ENCODE measurements around the gene OR2D2.
"Not testable (repeated sequence)": the region's sequence is repeated elsewhere in the genome, so short reads cannot be mapped to it uniquely, and the experiment has no call there.

Gene OR2D2

DNA sequence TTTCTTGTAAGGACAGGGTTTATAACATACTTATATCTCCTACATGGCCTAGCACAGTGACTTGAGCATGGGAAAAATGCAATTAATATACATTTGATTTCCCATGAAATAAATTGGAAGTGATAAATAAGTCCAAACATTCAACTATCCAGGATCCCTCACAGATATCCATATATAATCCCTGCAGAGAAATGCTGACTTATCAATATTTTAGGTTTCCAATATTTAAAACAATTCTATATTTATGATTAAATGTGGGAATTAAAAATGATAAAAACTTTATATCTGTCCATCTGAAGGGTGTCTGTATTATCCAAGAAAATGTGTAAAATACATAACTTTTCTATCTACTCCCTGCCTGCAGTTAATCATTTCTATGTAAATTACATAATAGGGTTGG, 9.5 kb downstream of the OR2D2 start:
- peaks cover 18% of the 10 kb centered on the region for H3K27me3 ChIP-seq (ENCODE audit: insufficient read depth, low read length)

DNA sequence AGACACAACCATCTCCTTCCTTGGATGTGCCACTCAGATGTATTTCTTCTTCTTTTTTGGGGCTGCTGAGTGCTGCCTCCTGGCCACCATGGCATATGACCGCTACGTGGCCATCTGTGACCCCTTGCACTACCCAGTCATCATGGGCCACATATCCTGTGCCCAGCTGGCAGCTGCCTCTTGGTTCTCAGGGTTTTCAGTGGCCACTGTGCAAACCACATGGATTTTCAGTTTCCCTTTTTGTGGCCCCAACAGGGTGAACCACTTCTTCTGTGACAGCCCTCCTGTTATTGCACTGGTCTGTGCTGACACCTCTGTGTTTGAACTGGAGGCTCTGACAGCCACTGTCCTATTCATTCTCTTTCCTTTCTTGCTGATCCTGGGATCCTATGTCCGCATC, 15.4 kb downstream of the OR2D2 start:
- H2AFZ ChIP-seq (ENCODE audit: low read length, unreplicated experiment): no peak overlapping the region
- no peak overlapping the region for H3K27ac ChIP-seq (ENCODE audit: low read depth, low read length)
- H3K36me3 ChIP-seq (ENCODE audit: insufficient read depth, low read length): no peaks in the 10 kb centered on the region
- no peaks in the 10 kb centered on the region for H3K79me2 ChIP-seq (ENCODE audit: control insufficient read depth, insufficient read depth, low read length, unreplicated experiment)
- no peaks in the 10 kb centered on the region for H3K4me1 ChIP-seq (ENCODE audit: control insufficient read depth, insufficient read depth, low read length, unreplicated experiment)
- H3K27me3 ChIP-seq (ENCODE audit: insufficient read depth, low read length): peaks cover 5% of the 10 kb centered on the region; the same call in 1 of the 2 replicates
- H3K4me3 ChIP-seq (ENCODE audit: low read depth, low read length): no peak overlapping the region

More for the DNA sequence above, 9.5 kb downstream of the OR2D2 start:
- H2AFZ ChIP-seq (ENCODE audit: low read length, unreplicated experiment): no peak overlapping the region
- H3K4me3 ChIP-seq (ENCODE audit: low read depth, low read length): no peak overlapping the region
- no peak overlapping the region for H3K27ac ChIP-seq (ENCODE audit: low read depth, low read length)
- H3K79me2 ChIP-seq (ENCODE audit: control insufficient read depth, insufficient read depth, low read length, unreplicated experiment): no peaks in the 10 kb centered on the region
- H3K4me1 ChIP-seq (ENCODE audit: control insufficient read depth, insufficient read depth, low read length, unreplicated experiment): no peaks in the 10 kb centered on the region
- H3K36me3 ChIP-seq (ENCODE audit: insufficient read depth, low read length): no peaks in the 10 kb centered on the region

DNA sequence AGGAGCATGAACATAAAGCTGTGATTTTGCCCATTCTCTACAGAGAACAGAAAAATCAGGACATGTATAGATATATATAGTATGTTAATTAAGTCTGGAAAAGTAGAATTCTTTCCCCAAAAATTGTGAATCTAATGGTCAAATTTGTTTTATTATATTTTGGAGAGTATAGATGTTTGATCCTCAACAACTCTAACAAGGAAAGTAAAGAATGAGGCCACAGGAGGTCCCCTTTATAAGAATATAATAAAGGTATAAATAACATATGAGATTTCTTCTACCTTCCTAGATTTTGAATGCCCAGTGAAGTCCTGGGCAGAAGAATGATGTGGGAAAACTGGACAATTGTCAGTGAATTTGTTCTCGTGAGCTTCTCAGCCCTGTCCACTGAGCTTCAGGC, 16.0 kb downstream of the OR2D2 start, which contains the start of gene OR10A4:
TSS of gene OR10A4 (plus strand) at position 301 of the 400 bp plus-strand sequence. CDS start at position 324, 23 bp downstream.
- Histone ChIP-seq H3K79me2 (ENCODE audit: control insufficient read depth, insufficient read depth, low read length, unreplicated experiment) (no peaks in the 10 kb centered on the region), H3K27me3 (ENCODE audit: insufficient read depth, low read length) (peaks cover 5% of the 10 kb centered on the region; the same call in 1 of the 2 replicates), H3K36me3 (ENCODE audit: insufficient read depth, low read length) (no peaks in the 10 kb centered on the region), H3K27ac (ENCODE audit: low read depth, low read length) (no peak within 1 kb of the TSS), H3K4me3 (ENCODE audit: low read depth, low read length) (no peak within 1 kb of the TSS), H3K4me1 (ENCODE audit: control insufficient read depth, insufficient read depth, low read length, unreplicated experiment) (no peaks in the 10 kb centered on the region), H2AFZ (ENCODE audit: low read length, unreplicated experiment) (no peak within 1 kb of the TSS)

DNA sequence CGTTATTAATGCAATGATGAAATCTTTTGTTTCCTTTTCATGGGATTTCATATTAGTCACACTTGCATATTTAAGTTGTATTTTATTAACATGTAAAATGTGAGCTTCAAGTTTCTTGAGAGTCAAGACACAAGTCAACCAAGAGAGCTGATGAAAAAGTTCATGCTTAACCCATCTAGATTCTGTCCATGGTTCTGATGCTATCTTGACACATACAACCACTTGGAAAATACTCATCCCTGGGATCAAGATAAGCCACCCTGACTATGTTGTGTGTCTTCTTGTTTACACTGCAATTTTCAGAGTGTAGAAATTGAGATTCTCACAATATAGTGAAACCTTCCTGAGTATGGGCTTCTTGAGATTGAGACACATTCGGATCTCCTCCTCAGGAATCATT, 16.5 kb downstream of the OR2D2 start:
- H3K27me3 ChIP-seq (ENCODE audit: insufficient read depth, low read length): peaks cover 5% of the 10 kb centered on the region; the same call in 1 of the 2 replicates
- no peak overlapping the region for H3K27ac ChIP-seq (ENCODE audit: low read depth, low read length)
- H2AFZ ChIP-seq (ENCODE audit: low read length, unreplicated experiment): no peak overlapping the region
- H3K79me2 ChIP-seq (ENCODE audit: control insufficient read depth, insufficient read depth, low read length, unreplicated experiment): no peaks in the 10 kb centered on the region
- no peak overlapping the region for H3K4me3 ChIP-seq (ENCODE audit: low read depth, low read length)
- H3K4me1 ChIP-seq (ENCODE audit: control insufficient read depth, insufficient read depth, low read length, unreplicated experiment): no peaks in the 10 kb centered on the region
- no peaks in the 10 kb centered on the region for H3K36me3 ChIP-seq (ENCODE audit: insufficient read depth, low read length)

DNA sequence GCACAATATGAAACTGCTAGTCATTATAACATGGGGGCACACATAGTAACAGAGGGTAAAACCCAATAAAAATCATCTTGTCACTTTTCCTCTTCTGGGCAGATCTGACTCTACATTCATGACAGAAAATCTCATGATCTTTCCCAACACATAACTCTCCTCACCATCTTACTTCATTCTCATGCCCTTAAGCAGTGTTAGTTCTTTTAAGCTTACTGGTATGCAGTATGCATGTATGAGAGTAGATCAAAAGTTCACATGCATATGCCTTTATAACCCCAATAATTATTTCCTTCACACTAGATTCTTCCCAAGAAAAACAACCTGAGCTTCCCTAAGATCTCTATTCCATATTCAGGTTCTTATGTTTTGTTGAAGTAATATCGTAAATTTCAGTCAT, 21.0 kb downstream of the OR2D2 start:
- H2AFZ ChIP-seq (ENCODE audit: low read length, unreplicated experiment): no peak overlapping the region
- H3K79me2 ChIP-seq (ENCODE audit: control insufficient read depth, insufficient read depth, low read length, unreplicated experiment): no peaks in the 10 kb centered on the region
- H3K4me3 ChIP-seq (ENCODE audit: low read depth, low read length): no peak overlapping the region
- peaks cover 5% of the 10 kb centered on the region; the same call in 1 of the 2 replicates for H3K27me3 ChIP-seq (ENCODE audit: insufficient read depth, low read length)
- H3K4me1 ChIP-seq (ENCODE audit: control insufficient read depth, insufficient read depth, low read length, unreplicated experiment): no peaks in the 10 kb centered on the region
- H3K36me3 ChIP-seq (ENCODE audit: insufficient read depth, low read length): no peaks in the 10 kb centered on the region
- H3K27ac ChIP-seq (ENCODE audit: low read depth, low read length): no peak overlapping the region

DNA sequence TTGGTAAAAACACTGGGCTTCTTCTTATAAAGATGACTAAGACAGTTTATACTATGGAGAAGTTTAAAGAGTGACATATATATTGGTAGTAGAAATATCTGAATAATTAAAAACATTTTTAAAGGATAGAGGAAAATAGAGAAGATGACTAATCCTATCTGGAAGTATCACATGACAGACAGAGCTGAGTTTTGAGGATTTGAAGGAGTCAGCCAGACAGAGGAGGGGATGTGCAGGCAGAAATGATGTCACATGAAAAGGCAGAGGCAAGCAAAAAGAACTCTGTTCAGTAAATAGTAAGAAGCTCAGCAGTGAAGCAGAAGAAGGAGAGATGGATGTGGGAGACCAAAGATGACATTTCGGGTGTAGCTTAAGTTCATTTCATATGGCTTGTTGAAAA, 27.9 kb downstream of the OR2D2 start:
- Histone ChIP-seq H3K4me1 (ENCODE audit: control insufficient read depth, insufficient read depth, low read length, unreplicated experiment) (no peaks in the 10 kb centered on the region), H3K27ac (ENCODE audit: low read depth, low read length) (no peak overlapping the region), H3K27me3 (ENCODE audit: insufficient read depth, low read length) (no peaks in the 10 kb centered on the region)

DNA sequence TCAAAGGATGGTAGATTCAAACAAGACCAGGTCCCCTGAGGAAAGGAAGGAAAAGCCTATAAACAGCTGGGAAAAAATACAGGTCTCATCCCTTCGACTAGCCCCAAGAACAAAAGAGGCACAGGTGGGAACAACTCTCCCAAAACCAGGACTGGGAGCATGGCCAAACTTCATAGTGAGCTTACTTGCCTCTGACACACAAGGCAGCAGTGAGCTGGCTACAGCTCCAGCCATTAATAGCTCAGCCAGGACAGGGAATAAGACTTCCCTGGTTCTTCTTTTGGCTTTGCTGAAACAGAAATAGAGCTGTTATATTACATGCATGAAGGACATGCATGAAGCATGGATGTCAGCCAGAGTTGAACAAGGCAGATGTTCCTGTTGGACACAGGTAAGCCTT, 29.3 kb downstream of the OR2D2 start, which contains the start of gene OR10A2:
TSS of gene OR10A2 (plus strand) at position 97 of the 400 bp plus-strand sequence. CDS start 6,698 bp downstream, outside the sequence.
- H3K27me3 ChIP-seq (ENCODE audit: insufficient read depth, low read length): no peaks in the 10 kb centered on the region
- no peak within 1 kb of the TSS for H2AFZ ChIP-seq (ENCODE audit: low read length, unreplicated experiment)
- H3K4me3 ChIP-seq (ENCODE audit: low read depth, low read length): no peak within 1 kb of the TSS
- no peak within 1 kb of the TSS for H3K27ac ChIP-seq (ENCODE audit: low read depth, low read length)
- no peaks in the 10 kb centered on the region for H3K79me2 ChIP-seq (ENCODE audit: control insufficient read depth, insufficient read depth, low read length, unreplicated experiment)
- H3K36me3 ChIP-seq (ENCODE audit: insufficient read depth, low read length): no peaks in the 10 kb centered on the region
- H3K4me1 ChIP-seq (ENCODE audit: control insufficient read depth, insufficient read depth, low read length, unreplicated experiment): no peaks in the 10 kb centered on the region

More for the DNA sequence above, 27.9 kb downstream of the OR2D2 start:
- Histone ChIP-seq H3K79me2 (ENCODE audit: control insufficient read depth, insufficient read depth, low read length, unreplicated experiment) (no peaks in the 10 kb centered on the region), H3K4me3 (ENCODE audit: low read depth, low read length) (no peak overlapping the region), H2AFZ (ENCODE audit: low read length, unreplicated experiment) (no peak overlapping the region), H3K36me3 (ENCODE audit: insufficient read depth, low read length) (no peaks in the 10 kb centered on the region)

DNA sequence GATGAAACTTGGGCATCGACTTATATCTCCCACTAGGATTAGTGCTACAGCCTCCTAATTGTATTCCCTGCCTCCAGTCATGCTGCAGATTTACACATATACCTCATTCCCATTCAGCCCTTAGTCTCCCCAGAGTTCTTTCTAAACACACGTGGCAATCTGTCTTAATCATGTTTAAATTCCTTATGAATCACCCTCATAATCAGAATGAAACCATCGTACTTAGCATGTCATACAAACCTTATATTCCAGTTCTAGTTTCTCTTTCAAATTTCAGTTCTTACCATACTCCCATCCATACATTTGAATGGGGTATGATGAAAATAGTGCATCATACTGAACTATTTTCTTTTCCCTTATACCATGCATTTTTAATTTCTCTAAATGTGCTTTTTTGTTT, 35.4 kb downstream of the OR2D2 start:
- Histone ChIP-seq H3K27me3 (ENCODE audit: insufficient read depth, low read length) (no peaks in the 10 kb centered on the region), H3K4me3 (ENCODE audit: low read depth, low read length) (no peak overlapping the region), H3K4me1 (ENCODE audit: control insufficient read depth, insufficient read depth, low read length, unreplicated experiment) (peaks cover 3% of the 10 kb centered on the region), H3K79me2 (ENCODE audit: control insufficient read depth, insufficient read depth, low read length, unreplicated experiment) (no peaks in the 10 kb centered on the region), H3K36me3 (ENCODE audit: insufficient read depth, low read length) (no peaks in the 10 kb centered on the region), H3K27ac (ENCODE audit: low read depth, low read length) (no peak overlapping the region), H2AFZ (ENCODE audit: low read length, unreplicated experiment) (no peak overlapping the region)

DNA sequence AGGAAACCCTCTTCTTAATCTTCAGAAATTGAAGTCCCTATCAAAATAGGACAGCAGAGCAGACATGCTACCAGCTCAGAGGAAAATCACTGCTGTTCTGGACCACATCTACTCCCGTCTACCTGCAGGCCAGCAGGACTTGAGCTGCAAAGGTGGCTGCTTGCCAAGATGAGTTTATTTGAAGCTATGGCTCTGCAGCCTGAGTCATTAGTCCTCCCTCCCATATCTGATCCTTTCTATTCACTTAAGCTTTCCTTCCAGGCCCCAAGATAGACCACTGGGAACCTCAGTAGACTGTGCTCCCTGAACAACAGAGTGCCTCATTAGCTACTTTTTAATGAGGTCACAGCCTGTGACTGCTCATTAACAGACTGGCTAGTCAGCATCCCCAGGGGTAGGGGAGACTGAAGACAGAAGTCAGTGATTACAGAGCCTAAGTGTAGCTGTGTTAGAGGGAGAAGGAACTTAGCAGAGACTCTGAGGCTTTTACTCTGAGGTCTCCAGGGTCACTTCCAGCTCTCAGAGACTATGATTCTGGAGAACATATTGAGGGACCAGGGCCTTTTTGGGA, 36.2 kb downstream of the OR2D2 start:
- no peak overlapping the region for H2AFZ ChIP-seq (ENCODE audit: low read length, unreplicated experiment)
- no peaks in the 10 kb centered on the region for H3K36me3 ChIP-seq (ENCODE audit: insufficient read depth, low read length)
- no peak overlapping the region for H3K4me3 ChIP-seq (ENCODE audit: low read depth, low read length)
- no peaks in the 10 kb centered on the region for H3K27me3 ChIP-seq (ENCODE audit: insufficient read depth, low read length)
- no peak overlapping the region for H3K27ac ChIP-seq (ENCODE audit: low read depth, low read length)
- peaks cover 3% of the 10 kb centered on the region for H3K4me1 ChIP-seq (ENCODE audit: control insufficient read depth, insufficient read depth, low read length, unreplicated experiment)
- H3K79me2 ChIP-seq (ENCODE audit: control insufficient read depth, insufficient read depth, low read length, unreplicated experiment): no peaks in the 10 kb centered on the region

DNA sequence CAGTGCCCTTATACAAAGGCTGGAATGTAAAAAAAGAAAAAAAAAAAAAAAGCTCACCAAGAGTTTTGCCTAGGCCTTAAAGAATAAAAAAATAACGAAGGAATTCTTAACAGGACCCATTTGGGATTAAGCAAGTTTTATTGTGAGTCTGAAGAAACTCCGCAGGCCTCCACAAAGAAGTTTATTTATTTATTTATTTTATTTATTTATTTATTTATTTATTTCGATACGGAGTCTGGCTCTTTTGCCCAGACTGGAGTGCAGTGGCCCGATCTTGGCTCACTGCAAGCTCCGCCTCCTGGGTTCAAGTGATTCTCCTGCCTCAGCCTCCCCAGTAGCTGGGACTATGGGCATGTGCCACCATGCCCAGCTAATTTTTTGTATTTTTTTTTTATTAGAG, 37.5 kb downstream of the OR2D2 start:
- H3K79me2 ChIP-seq (ENCODE audit: control insufficient read depth, insufficient read depth, low read length, unreplicated experiment); H2AFZ ChIP-seq (ENCODE audit: low read length, unreplicated experiment); H3K4me3 ChIP-seq (ENCODE audit: low read depth, low read length); H3K27ac ChIP-seq (ENCODE audit: low read depth, low read length); H3K4me1 ChIP-seq (ENCODE audit: control insufficient read depth, insufficient read depth, low read length, unreplicated experiment); H3K36me3 ChIP-seq (ENCODE audit: insufficient read depth, low read length); H3K27me3 ChIP-seq (ENCODE audit: insufficient read depth, low read length): not testable (repeated sequence)

DNA sequence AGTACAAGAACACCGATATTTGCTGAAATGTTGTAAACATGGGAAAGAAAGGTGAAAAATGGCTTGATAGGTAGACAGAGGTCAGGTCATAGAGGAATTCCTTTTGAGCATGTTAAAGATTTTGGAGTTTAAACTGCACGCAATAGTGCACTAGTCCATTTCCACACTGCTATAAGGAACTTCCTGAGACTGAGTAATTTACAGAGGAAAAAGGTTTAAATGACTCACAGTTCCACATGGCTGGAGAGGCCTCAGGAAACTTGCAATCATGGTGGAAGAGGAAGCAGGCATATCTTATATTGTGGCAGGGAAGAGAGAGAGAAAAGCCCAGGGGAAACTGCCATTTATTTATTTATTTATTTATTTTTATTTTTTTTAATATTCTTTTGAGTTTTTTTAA, 41.8 kb downstream of the OR2D2 start:
- Histone ChIP-seq H3K36me3 (ENCODE audit: insufficient read depth, low read length) (no peaks in the 10 kb centered on the region), H3K27me3 (ENCODE audit: insufficient read depth, low read length) (no peaks in the 10 kb centered on the region), H3K4me1 (ENCODE audit: control insufficient read depth, insufficient read depth, low read length, unreplicated experiment) (no peaks in the 10 kb centered on the region)

More for the DNA sequence above, 41.8 kb downstream of the OR2D2 start:
- Histone ChIP-seq H2AFZ (ENCODE audit: low read length, unreplicated experiment) (no peak overlapping the region), H3K27ac (ENCODE audit: low read depth, low read length) (no peak overlapping the region), H3K79me2 (ENCODE audit: control insufficient read depth, insufficient read depth, low read length, unreplicated experiment) (no peaks in the 10 kb centered on the region), H3K4me3 (ENCODE audit: low read depth, low read length) (no peak overlapping the region)
